Naive thymus-derived CD4-positive, alpha-beta T cell (primary cell): Measurements from ENCODE around the gene GCNA. TPM values are rescaled to one million over a fixed set of nuclear protein-coding genes. Genes with fewer than 3 reads are reported as not detected.
"Not testable (repeated sequence)": the region's sequence is repeated elsewhere in the genome, so short reads cannot be mapped to it uniquely, and the experiment has no call there.

ENCODE experiments used
- ATAC-seq: fragments of 150-1000 bp; cut with Tn5 transposase; 2 replicates; pipeline ENCODE4 v1.10.0; 2021; ENCODE audit warnings: mild to moderate bottlenecking, moderate library complexity
- CTCF ChIA-PET: fragments of 350-600 bp; sonication (Branson Sonifier 250); formaldehyde crosslinking; loops from one replicate; lab custom pipeline; 2021; ENCODE audit warnings: antibody characterized with exemption; lab: Charles Lee
- POLR2A ChIA-PET: fragments of 350-600 bp; sonication (Branson Sonifier 250); formaldehyde crosslinking; loops from one replicate; lab custom pipeline; 2021; ENCODE audit warnings: antibody characterized with exemption, inconsistent platforms; lab: Charles Lee
- DNase-seq, 9 donors: peaks; one replicate each; pipeline versions ENCODE4 v3.0.0 to v3.0.0-alpha.2; 2020 to 2022; ENCODE audit warnings: mixed read lengths in 1 of 9
- H3K27ac ChIP-seq: one replicate; pipeline ENCODE4 v1.7.0; 2013; ENCODE audit warnings: mild to moderate bottlenecking, low read depth, low read length, moderate library complexity
- H3K27me3 ChIP-seq, 2 donors: one replicate each; pipeline ENCODE4 v1.7.0; 2013; ENCODE audit warnings: low read length in 2 of 2, mild to moderate bottlenecking in 2 of 2, moderate library complexity in 2 of 2; ENCODE audit not compliant: control insufficient read depth in 2 of 2, insufficient read depth in 2 of 2
- H3K36me3 ChIP-seq, 3 experiments: 1 replicate in 2 of 3; 2 replicates in 1 of 3; pipeline ENCODE4 v1.7.0; 2013; ENCODE audit warnings: low read length in 3 of 3, mild to moderate bottlenecking in 3 of 3, moderate library complexity in 1 of 3; ENCODE audit not compliant: insufficient read depth in 3 of 3, control insufficient read depth in 2 of 3
- H3K4me1 ChIP-seq, 2 donors: one replicate each; pipeline ENCODE4 v1.7.0; 2013; ENCODE audit warnings: low read length in 2 of 2, mild to moderate bottlenecking in 2 of 2, moderate library complexity in 1 of 2; ENCODE audit not compliant: control insufficient read depth in 2 of 2, insufficient read depth in 2 of 2
- H3K4me3 ChIP-seq: 2 replicates; pipeline ENCODE4 v1.7.0; 2013; ENCODE audit warnings: mild to moderate bottlenecking, low read length
- H3K9me3 ChIP-seq, 3 experiments: 1 replicate in 2 of 3; 2 replicates in 1 of 3; pipeline ENCODE4 v1.7.0; 2013; ENCODE audit warnings: low read length in 3 of 3; ENCODE audit not compliant: control insufficient read depth in 2 of 3
- H3K27ac Mint-ChIP-seq, 9 donors: one replicate each; pipeline ENCODE4 v1.8.0; 2020 to 2022; ENCODE audit warnings: mixed read lengths in 9 of 9, mild to moderate bottlenecking in 8 of 9, moderate library complexity in 5 of 9, inconsistent platforms in 2 of 9
- H3K27me3 Mint-ChIP-seq, 5 donors: one replicate each; pipeline ENCODE4 v1.8.0; 2021 to 2022; ENCODE audit warnings: mixed read lengths in 5 of 5, mild to moderate bottlenecking in 1 of 5
- H3K36me3 Mint-ChIP-seq, 5 donors: one replicate each; pipeline ENCODE4 v1.8.0; 2020 to 2022; ENCODE audit warnings: mixed read lengths in 5 of 5, mild to moderate bottlenecking in 3 of 5, inconsistent platforms in 1 of 5
- H3K4me1 Mint-ChIP-seq, 7 donors: one replicate each; pipeline ENCODE4 v1.8.0; 2020 to 2022; ENCODE audit warnings: mixed read lengths in 7 of 7, mild to moderate bottlenecking in 3 of 7, inconsistent platforms in 1 of 7
- H3K4me3 Mint-ChIP-seq, 10 donors: one replicate each; pipeline ENCODE4 v1.8.0; 2020 to 2022; ENCODE audit warnings: mild to moderate bottlenecking in 10 of 10, mixed read lengths in 10 of 10, moderate library complexity in 6 of 10, inconsistent platforms in 2 of 10
- H3K9me3 Mint-ChIP-seq, 11 donors: one replicate each; pipeline ENCODE4 v1.8.0; 2020 to 2022; ENCODE audit warnings: mixed read lengths in 11 of 11, mild to moderate bottlenecking in 4 of 11, inconsistent platforms in 1 of 11, moderate library complexity in 1 of 11
- intact Hi-C, 2 donors: fragments of 100-400 bp; cut with micrococcal nuclease; formaldehyde crosslinking; loops; one replicate each; pipeline ENCODE4 v1.15.1; 2023
- polyA plus RNA-seq, 2 donors: library from polyadenylated mRNA; unstranded; fragments of 300-500 nt; fragmentation: Illumina TruSeq; gene quantifications; one replicate each; pipeline ENCODE4 v1.2.3, GENCODE V29; 2021
- total RNA-seq, 6 experiments: library from RNA in 5 of 6; stranded (reverse) in 5 of 6; gene quantifications; 1 replicate in 5 of 6; 2 replicates in 1 of 6; pipeline ENCODE4 v1.2.3 and lab custom pipeline; 2021 to 2026

The GCNA gene
- total and polyA plus RNA-seq, 7 experiments from 2014 or later: 0.08 to 14.7 (median 2.8) TPM

- intact Hi-C loops: no loop called here
- H3K4me3 Mint-ChIP-seq: no peak overlapping the region
- H3K27ac Mint-ChIP-seq: peak overlapping the region; percentile 55 to 91 (median 67)
- no peaks in the 10 kb centered on the region for H3K9me3 ChIP-seq
- H3K27me3 ChIP-seq: no peaks in the 10 kb centered on the region
- H3K27ac ChIP-seq: no peak overlapping the region
- no peaks in the 10 kb centered on the region for H3K27me3 Mint-ChIP-seq
- H3K36me3 ChIP-seq: peaks cover 0 to 27% (median 4%) of the 10 kb centered on the region in 3 experiments
- H3K4me1 ChIP-seq: peaks cover 32 to 42% of the 10 kb centered on the region in 2 donors
- peaks cover 13 to 57% (median 45%) of the 10 kb centered on the region in 7 donors for H3K4me1 Mint-ChIP-seq
- ChIA-PET POLR2A (no interaction called here), CTCF (no interaction called here)
- peaks cover 6 to 66% (median 37%) of the 10 kb centered on the region in 5 donors for H3K36me3 Mint-ChIP-seq
- ATAC-seq (no peak), DNase-seq (no peak)
- no peak overlapping the region for H3K4me3 ChIP-seq
- peaks cover 0 to 2% (median 0%) of the 10 kb centered on the region in 11 donors for H3K9me3 Mint-ChIP-seq
Observed at GRCh38 chrX:71604796-71605568, 26.7 kb downstream of the GCNA start.

GRCh38 chrX:71606536-71607216 lies 28.4 kb downstream of the GCNA start:
- Histone ChIP-seq H3K36me3 (peaks cover 0 to 40% (median 8%) of the 10 kb centered on the region in 3 experiments), H3K9me3 (no peaks in the 10 kb centered on the region), H3K27me3 (no peaks in the 10 kb centered on the region), H3K4me1 (peaks cover 32 to 42% of the 10 kb centered on the region in 2 donors), H3K4me3 (no peak overlapping the region), H3K27ac (peak overlapping the region; percentile 57)
- H3K9me3 Mint-ChIP-seq: no peaks in the 10 kb centered on the region
- ChIA-PET CTCF (no interaction called here), POLR2A (interaction anchor here (0.6 to 3.0 kb wide), 6 partner anchors 9 to 75 kb away, joined by 3 to 7 read pairs (median 4); partner anchors contain the start of genes CXCR3 and OGT)
- intact Hi-C loops: no loop called here
- peak overlapping the region; percentile 43 to 68 (median 60) for H3K4me3 Mint-ChIP-seq
- H3K4me1 Mint-ChIP-seq: peaks cover 13 to 64% (median 44%) of the 10 kb centered on the region in 7 donors
- peak overlapping the region; percentile 67 to 97 (median 90) for H3K27ac Mint-ChIP-seq
- ATAC-seq: peak; percentile 86
- no peaks in the 10 kb centered on the region for H3K27me3 Mint-ChIP-seq
- DNase-seq: peak in 5 of 9 donors; percentile 22 to 33 (median 27)
- peaks cover 6 to 70% (median 39%) of the 10 kb centered on the region in 5 donors for H3K36me3 Mint-ChIP-seq

GRCh38 chrX:71607488-71607887 lies 29.3 kb downstream of the GCNA start:
- peaks cover 32 to 42% of the 10 kb centered on the region in 2 donors for H3K4me1 ChIP-seq

GRCh38 chrX:71609095-71609750 lies 31.0 kb downstream of the GCNA start:
- CTCF ChIA-PET: interaction anchor here (0.9 to 1.5 kb wide), 2 partner anchors 40 to 42 kb away, joined by 4 to 6 read pairs; no protein-coding TSS in a partner anchor
- H3K27ac Mint-ChIP-seq: peak overlapping the region; percentile 6 to 91 (median 74)
- peaks cover 0 to 54% (median 28%) of the 10 kb centered on the region in 5 donors for H3K36me3 Mint-ChIP-seq
- no peaks in the 10 kb centered on the region for H3K9me3 Mint-ChIP-seq
- intact Hi-C loops: loop anchor here (1.0 kb wide), 3 partner anchors 9 to 43 kb away; partner anchors contain the start of gene CXCR3 (in 2 of the 2)
- Histone ChIP-seq H3K27ac (no peak overlapping the region), H3K36me3 (peaks cover 0 to 53% (median 8%) of the 10 kb centered on the region in 3 experiments), H3K4me3 (no peak overlapping the region), H3K4me1 (peaks cover 32 to 42% of the 10 kb centered on the region in 2 donors), H3K9me3 (no peaks in the 10 kb centered on the region), H3K27me3 (no peaks in the 10 kb centered on the region)
- peaks cover 13 to 66% (median 44%) of the 10 kb centered on the region in 7 donors for H3K4me1 Mint-ChIP-seq
- ATAC-seq (peak; percentile 37), DNase-seq (peak in 4 of 9 donors; percentile 12 to 29 (median 18))
- no peaks in the 10 kb centered on the region for H3K27me3 Mint-ChIP-seq
- POLR2A ChIA-PET: interaction anchor here (0.9 to 3.0 kb wide), 2 partner anchors 9 to 81 kb away, joined by 3 to 7 read pairs; partner anchors contain the start of gene CXCR3
- peak overlapping the region in 3 of 10 donors; percentile 1 to 37 (median 16) for H3K4me3 Mint-ChIP-seq

More at GRCh38 chrX:71607488-71607887, 29.3 kb downstream of the GCNA start:
- intact Hi-C loops: no loop called here
- peaks cover 6 to 65% (median 37%) of the 10 kb centered on the region in 5 donors for H3K36me3 Mint-ChIP-seq
- no peaks in the 10 kb centered on the region for H3K27me3 ChIP-seq
- H3K27ac Mint-ChIP-seq: peak overlapping the region; percentile 67 to 96 (median 87)
- H3K9me3 ChIP-seq: no peaks in the 10 kb centered on the region
- no peak for ATAC-seq
- H3K9me3 Mint-ChIP-seq: no peaks in the 10 kb centered on the region
- H3K36me3 ChIP-seq: peaks cover 0 to 45% (median 8%) of the 10 kb centered on the region in 3 experiments
- no peaks in the 10 kb centered on the region for H3K27me3 Mint-ChIP-seq
- H3K27ac ChIP-seq: peak overlapping the region; percentile 57
- ChIA-PET CTCF (interaction anchor here (1.5 kb wide), 1 partner anchor 42 kb away, joined by 6 read pairs; no protein-coding TSS in a partner anchor), POLR2A (interaction anchor here (1.0 to 3.0 kb wide), 2 partner anchors 11 to 59 kb away, joined by 3 to 7 read pairs; partner anchors contain the start of gene CXCR3)
- no peak overlapping the region for H3K4me3 ChIP-seq
- no peak for DNase-seq
- peak overlapping the region in 6 of 10 donors; percentile 41 to 65 (median 55) for H3K4me3 Mint-ChIP-seq
- H3K4me1 Mint-ChIP-seq: peaks cover 13 to 64% (median 44%) of the 10 kb centered on the region in 7 donors

- H3K4me3 Mint-ChIP-seq, H3K9me3 ChIP-seq, H3K9me3 Mint-ChIP-seq, ATAC-seq, DNase-seq, H3K4me3 ChIP-seq, H3K27ac ChIP-seq, H3K27me3 Mint-ChIP-seq, intact Hi-C loops, H3K27me3 ChIP-seq, CTCF ChIA-PET: not testable (repeated sequence)
- POLR2A ChIA-PET: interaction anchor here (0.6 kb wide), 1 partner anchor 66 kb away, joined by 5 read pairs; no protein-coding TSS in a partner anchor
- Histone ChIP-seq H3K4me1 (peaks cover 27 to 34% of the 10 kb centered on the region in 2 donors), H3K36me3 (peaks cover 0 to 44% (median 8%) of the 10 kb centered on the region in 3 experiments)
- Mint-ChIP-seq H3K36me3 (peaks cover 0 to 50% (median 25%) of the 10 kb centered on the region in 5 donors), H3K27ac (peak overlapping the region in 1 of 9 donors; percentile 26), H3K4me1 (peaks cover 26 to 60% (median 36%) of the 10 kb centered on the region in 7 donors)
Observed at GRCh38 chrX:71611736-71612135, 33.5 kb downstream of the GCNA start.
